H9 (cell line): ENCODE measurements around the gene CENPP. TPM values are rescaled to one million over a fixed set of nuclear protein-coding genes. Genes with fewer than 3 reads are reported as not detected.

Experiments
- DNase-seq: peaks from one replicate; pipeline ENCODE4 v3.0.0-alpha.2; 2017
- H2AFZ ChIP-seq: one replicate; pipeline ENCODE4 v1.6.1; 2013; ENCODE audit warnings: mild to moderate bottlenecking, low read length, control low read depth, moderate library complexity
- H2AK5ac ChIP-seq: 2 replicates; pipeline ENCODE4 v1.6.1; 2013; ENCODE audit warnings: low read length, control low read depth, mixed read lengths; ENCODE audit not compliant: insufficient read length
- H2BK120ac ChIP-seq: one replicate; pipeline ENCODE4 v1.6.1; 2013; ENCODE audit warnings: low read depth, mild to moderate bottlenecking, low read length, control low read depth, inconsistent platforms; ENCODE audit not compliant: poor library complexity, severe bottlenecking
- H2BK12ac ChIP-seq: 2 replicates; pipeline ENCODE4 v1.6.1; 2013; ENCODE audit warnings: low read length, control low read depth, mixed read lengths, low read depth; ENCODE audit not compliant: insufficient read length
- H2BK15ac ChIP-seq: 2 replicates; pipeline ENCODE4 v1.6.1; 2013; ENCODE audit warnings: low read depth, low read length, control low read depth
- H2BK20ac ChIP-seq: one replicate; pipeline ENCODE4 v1.6.1; 2013; ENCODE audit warnings: low read depth, mild to moderate bottlenecking, low read length, control low read depth, inconsistent platforms; ENCODE audit not compliant: poor library complexity, severe bottlenecking
- H2BK5ac ChIP-seq: 2 replicates; pipeline ENCODE4 v1.6.1; 2013; ENCODE audit warnings: low read length, control low read depth, mixed read lengths; ENCODE audit not compliant: insufficient read length
- H3K14ac ChIP-seq: 2 replicates; pipeline ENCODE4 v1.6.1; 2013; ENCODE audit warnings: low read length, control low read depth; ENCODE audit not compliant: insufficient read depth
- H3K18ac ChIP-seq: 2 replicates; pipeline ENCODE4 v1.6.1; 2013; ENCODE audit warnings: low read depth, mild to moderate bottlenecking, mixed read lengths, low read length, control low read depth; ENCODE audit not compliant: insufficient read length
- H3K23ac ChIP-seq: 2 replicates; pipeline ENCODE4 v1.6.1; 2013; ENCODE audit warnings: low read length, control low read depth, mixed read lengths, low read depth; ENCODE audit not compliant: insufficient read length
- H3K23me2 ChIP-seq: 2 replicates; pipeline ENCODE4 v1.6.1; 2013; ENCODE audit warnings: low read depth, mild to moderate bottlenecking, mixed read lengths, low read length, control low read depth; ENCODE audit not compliant: insufficient read length, poor library complexity, severe bottlenecking
- H3K27ac ChIP-seq: 2 replicates; pipeline ENCODE4 v1.5.1; 2013; ENCODE audit warnings: low read length, control low read depth, mixed read lengths, low read depth; ENCODE audit not compliant: insufficient read length
- H3K27me3 ChIP-seq: 2 replicates; pipeline ENCODE4 v1.6.1; 2013; ENCODE audit warnings: low read length, control low read depth, inconsistent platforms; ENCODE audit not compliant: insufficient read depth
- H3K4ac ChIP-seq: 2 replicates; pipeline ENCODE4 v1.6.1; 2013; ENCODE audit warnings: low read depth, mild to moderate bottlenecking, control low read depth, inconsistent platforms, low read length, moderate library complexity
- H3K4me1 ChIP-seq: 2 replicates; pipeline ENCODE4 v1.6.1; 2013; ENCODE audit warnings: low read length, control low read depth, inconsistent platforms; ENCODE audit not compliant: insufficient read depth
- H3K4me2 ChIP-seq: 2 replicates; pipeline ENCODE4 v1.6.1; 2013; ENCODE audit warnings: low read length, control low read depth, mixed read lengths; ENCODE audit not compliant: insufficient read length, insufficient read depth
- H3K56ac ChIP-seq: 2 replicates; pipeline ENCODE4 v1.6.1; 2013; ENCODE audit warnings: low read depth, mild to moderate bottlenecking, mixed read lengths, low read length, control low read depth; ENCODE audit not compliant: insufficient read length
- H3K79me1 ChIP-seq: 2 replicates; pipeline ENCODE4 v1.6.1; 2013; ENCODE audit warnings: low read depth, mild to moderate bottlenecking, moderate library complexity, low read length, control low read depth, inconsistent platforms; ENCODE audit not compliant: insufficient read depth, poor library complexity, severe bottlenecking
- H3K79me2 ChIP-seq: 2 replicates; pipeline ENCODE4 v1.6.1; 2013; ENCODE audit warnings: low read length, control low read depth, inconsistent platforms; ENCODE audit not compliant: insufficient read depth
- H3K9ac ChIP-seq: 2 replicates; pipeline ENCODE4 v1.6.1; 2013; ENCODE audit warnings: low read length, control low read depth, mixed read lengths; ENCODE audit not compliant: insufficient read length; ENCODE audit errors: extremely low read depth
- H3K9me3 ChIP-seq: one replicate; pipeline ENCODE4 v1.6.1; 2013; ENCODE audit warnings: low read depth, low read length, inconsistent platforms; ENCODE audit not compliant: control insufficient read depth
- H3T11ph ChIP-seq: one replicate; pipeline ENCODE4 v1.6.1; 2013; ENCODE audit warnings: mild to moderate bottlenecking, low read length, control low read depth, inconsistent platforms
- H4K20me1 ChIP-seq: one replicate; pipeline ENCODE4 v1.6.1; 2013; ENCODE audit not compliant: control insufficient read depth, insufficient read length, insufficient read depth
- H4K5ac ChIP-seq: 2 replicates; pipeline ENCODE4 v1.6.1; 2013; ENCODE audit warnings: low read depth, mild to moderate bottlenecking, mixed read lengths, low read length, control low read depth; ENCODE audit not compliant: insufficient read length
- H4K8ac ChIP-seq: replicated peaks from 2 replicates; pipeline ENCODE4 v1.6.1; 2013; ENCODE audit warnings: low read length, control low read depth, mixed read lengths, low read depth; ENCODE audit not compliant: insufficient read length
- H4K91ac ChIP-seq: 2 replicates; pipeline ENCODE4 v1.6.1; 2013; ENCODE audit warnings: low read depth, mild to moderate bottlenecking, moderate library complexity, mixed read lengths, low read length, control low read depth; ENCODE audit not compliant: insufficient read length
- H3K27ac Mint-ChIP-seq, 3 experiments: 2 replicates in 2 of 3; 3 replicates in 1 of 3; pipeline ENCODE4 v1.8.0; 2020 to 2021; ENCODE audit warnings: mixed read lengths in 3 of 3, mild to moderate bottlenecking in 1 of 3, moderate library complexity in 1 of 3
- H3K27me3 Mint-ChIP-seq: 2 replicates; pipeline ENCODE4 v1.8.0; 2021; ENCODE audit warnings: low read depth, mild to moderate bottlenecking, moderate library complexity, mixed read lengths
- H3K36me3 Mint-ChIP-seq, 3 experiments: 2 replicates in 2 of 3; 3 replicates in 1 of 3; pipeline ENCODE4 v1.8.0; 2020 to 2021; ENCODE audit warnings: low read depth in 3 of 3, mixed read lengths in 3 of 3; ENCODE audit not compliant: insufficient read depth in 1 of 3
- H3K4me1 Mint-ChIP-seq, 2 experiments: 2 replicates each; pipeline ENCODE4 v1.8.0; 2020; ENCODE audit warnings: mixed read lengths in 2 of 2
- H3K4me3 Mint-ChIP-seq, 2 experiments: 2 replicates in 1 of 2; 3 replicates in 1 of 2; pipeline ENCODE4 v1.8.0; 2020 to 2021; ENCODE audit warnings: mild to moderate bottlenecking in 2 of 2, mixed read lengths in 2 of 2, moderate library complexity in 1 of 2
- H3K9me3 Mint-ChIP-seq, 2 experiments: 2 replicates in 1 of 2; 3 replicates in 1 of 2; pipeline ENCODE4 v1.8.0; 2020; ENCODE audit warnings: mild to moderate bottlenecking in 2 of 2, mixed read lengths in 2 of 2, moderate library complexity in 1 of 2
- WGBS: extraction: QIAGEN DNeasy Blood & Tissue Kit; methylation state at CpG from one replicate; pipeline ENCODE4 v1.1.7; 2013; ENCODE audit warnings: missing lambda C conversion rate, low lambda C conversion rate, mixed read lengths; ENCODE audit not compliant: insufficient read length; ENCODE audit errors: extremely low coverage; 5-methylcytosine and 5-hydroxymethylcytosine counted together
- total RNA-seq: library from RNA; stranded (reverse); gene quantifications from 2 replicates; pipeline ENCODE4 v1.2.1, GENCODE V29; 2021
- TF ChIP-seq, protein P1 (sequence below): fragments of 200-600 bp; sonication (generic); conservative IDR thresholded peaks from 3 replicates; pipeline ENCODE4 v1.8.0; 2021; ENCODE audit warnings: antibody characterized with exemption, mild to moderate bottlenecking

CENPP gene
- total RNA-seq, 1 experiment from 2014 or later, result 9.1 TPM

- Histone ChIP-seq H3K27ac (no peak overlapping the region), H2BK15ac (no peak overlapping the region), H2BK20ac (no peak overlapping the region), H3K27me3 (no peaks in the 10 kb centered on the region), H3K14ac (no peak overlapping the region), H3K18ac (no peak overlapping the region), H2AK5ac (no peak overlapping the region), H2BK12ac (no peak overlapping the region), H3K4ac (no peak overlapping the region), H3K79me1 (no peaks in the 10 kb centered on the region), H3T11ph (no peak overlapping the region), H3K79me2 (no peaks in the 10 kb centered on the region), H3K4me1 (0 out of 2 replicates have a peak, but pooled peaks cover 2% of the 10 kb centered on the region), H4K5ac (no peak overlapping the region), H4K20me1 (no peaks in the 10 kb centered on the region), H3K4me2 (no peak overlapping the region), H2BK120ac (no peak overlapping the region), H3K56ac (no peak overlapping the region), H3K23me2 (no peaks in the 10 kb centered on the region), H3K9me3 (no peaks in the 10 kb centered on the region), H2BK5ac (no peak overlapping the region), H3K23ac (no peak overlapping the region), H4K91ac (no peak overlapping the region), H4K8ac (no peak overlapping the region), H2AFZ (no peak overlapping the region), H3K9ac (no peak overlapping the region)
- TF ChIP-seq, protein P1, sequence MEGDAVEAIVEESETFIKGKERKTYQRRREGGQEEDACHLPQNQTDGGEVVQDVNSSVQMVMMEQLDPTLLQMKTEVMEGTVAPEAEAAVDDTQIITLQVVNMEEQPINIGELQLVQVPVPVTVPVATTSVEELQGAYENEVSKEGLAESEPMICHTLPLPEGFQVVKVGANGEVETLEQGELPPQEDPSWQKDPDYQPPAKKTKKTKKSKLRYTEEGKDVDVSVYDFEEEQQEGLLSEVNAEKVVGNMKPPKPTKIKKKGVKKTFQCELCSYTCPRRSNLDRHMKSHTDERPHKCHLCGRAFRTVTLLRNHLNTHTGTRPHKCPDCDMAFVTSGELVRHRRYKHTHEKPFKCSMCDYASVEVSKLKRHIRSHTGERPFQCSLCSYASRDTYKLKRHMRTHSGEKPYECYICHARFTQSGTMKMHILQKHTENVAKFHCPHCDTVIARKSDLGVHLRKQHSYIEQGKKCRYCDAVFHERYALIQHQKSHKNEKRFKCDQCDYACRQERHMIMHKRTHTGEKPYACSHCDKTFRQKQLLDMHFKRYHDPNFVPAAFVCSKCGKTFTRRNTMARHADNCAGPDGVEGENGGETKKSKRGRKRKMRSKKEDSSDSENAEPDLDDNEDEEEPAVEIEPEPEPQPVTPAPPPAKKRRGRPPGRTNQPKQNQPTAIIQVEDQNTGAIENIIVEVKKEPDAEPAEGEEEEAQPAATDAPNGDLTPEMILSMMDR, result no peak
- Mint-ChIP-seq H3K4me3 (no peak overlapping the region), H3K4me1 (peaks cover 9 to 11% of the 10 kb centered on the region in 2 experiments), H3K27me3 (no peaks in the 10 kb centered on the region), H3K27ac (no peak overlapping the region; a peak in 1 of 7 replicates), H3K36me3 (peaks cover 0 to 6% (median 4%) of the 10 kb centered on the region in 3 experiments; a peak in 2 of 7 replicates), H3K9me3 (peaks cover 4% of the 10 kb centered on the region in 2 experiments; a peak in 2 of 5 replicates)
- WGBS, result no CpG with 5 or more reads among the region's 3 CpGs
- no peak for DNase-seq
These were observed 264.6 kb downstream of the CENPP start for GRCh38 chr9:92590377-92590776.
